ENCODE measurements around the gene MOB3B.

The MOB3B gene

GRCh38 chr9:27518006-27518405, 11.6 kb downstream of the MOB3B start:
- no peak for ATAC-seq
- no peak for TF ChIP-seq ZNF70 (CRISPR knock-in tag; IDR thresholded peaks at IDR 0.05)
- TF ChIP-seq POU6F1 (CRISPR knock-in tag; IDR thresholded peaks at IDR 0.05; ENCODE audit: borderline replicate concordance, low read depth): no peak
- no peak for TF ChIP-seq PPARA (CRISPR knock-in tag; IDR thresholded peaks at IDR 0.05; ENCODE audit: borderline replicate concordance)
- TF ChIP-seq ZFP3 (CRISPR knock-in tag; IDR thresholded peaks at IDR 0.05): no peak
- TF ChIP-seq ZFP30 (CRISPR knock-in tag; IDR thresholded peaks at IDR 0.05): no peak
- no peak for TF ChIP-seq PATZ1 (CRISPR knock-in tag; IDR thresholded peaks at IDR 0.05; ENCODE audit: borderline replicate concordance)
- TF ChIP-seq TSHZ2 (CRISPR knock-in tag; IDR thresholded peaks at IDR 0.05): no peak
- TF ChIP-seq ARNTL (CRISPR knock-in tag; IDR thresholded peaks at IDR 0.05; ENCODE audit: borderline replicate concordance, low read depth): no peak
- no peak for TF ChIP-seq CSRNP3 (CRISPR knock-in tag; IDR thresholded peaks at IDR 0.05)
- TF ChIP-seq CREB5 (CRISPR knock-in tag; IDR thresholded peaks at IDR 0.05; ENCODE audit: low read depth): no peak
- no peak for TF ChIP-seq GLIS3 (CRISPR knock-in tag; IDR thresholded peaks at IDR 0.05)
- no peak for TF ChIP-seq TOX (CRISPR knock-in tag; IDR thresholded peaks at IDR 0.05; ENCODE audit: borderline replicate concordance)
- no peak for TF ChIP-seq ZC3H10 (CRISPR knock-in tag; IDR thresholded peaks at IDR 0.05)
- TF ChIP-seq BACH2 (CRISPR knock-in tag; IDR thresholded peaks at IDR 0.05; ENCODE audit: borderline replicate concordance): no peak
- TF ChIP-seq TCF4 (CRISPR knock-in tag; IDR thresholded peaks at IDR 0.05; ENCODE audit: borderline replicate concordance): no peak
- TF ChIP-seq ZNF565 (CRISPR knock-in tag; conservative IDR thresholded peaks at IDR 0.05; ENCODE audit: low read depth): no peak
- TF ChIP-seq RARB (CRISPR knock-in tag; IDR thresholded peaks at IDR 0.05): no peak

- ATAC-seq: no peak
- TF ChIP-seq CSDC2 (CRISPR knock-in tag; IDR thresholded peaks at IDR 0.05) (no peak), ZFP3 (CRISPR knock-in tag; IDR thresholded peaks at IDR 0.05) (no peak), ZC3H10 (CRISPR knock-in tag; IDR thresholded peaks at IDR 0.05) (no peak), ZFP30 (CRISPR knock-in tag; IDR thresholded peaks at IDR 0.05) (no peak), OSR1 (CRISPR knock-in tag; IDR thresholded peaks at IDR 0.05) (no peak), CSRNP3 (CRISPR knock-in tag; IDR thresholded peaks at IDR 0.05) (no peak), POU6F1 (CRISPR knock-in tag; IDR thresholded peaks at IDR 0.05; ENCODE audit: borderline replicate concordance, low read depth) (no peak), GLIS3 (CRISPR knock-in tag; IDR thresholded peaks at IDR 0.05) (no peak), TOX (CRISPR knock-in tag; IDR thresholded peaks at IDR 0.05; ENCODE audit: borderline replicate concordance) (no peak), TSHZ2 (CRISPR knock-in tag; IDR thresholded peaks at IDR 0.05) (no peak), ZNF8 (CRISPR knock-in tag; IDR thresholded peaks at IDR 0.05) (no peak), BACH2 (CRISPR knock-in tag; IDR thresholded peaks at IDR 0.05; ENCODE audit: borderline replicate concordance) (no peak), CREB5 (CRISPR knock-in tag; IDR thresholded peaks at IDR 0.05; ENCODE audit: low read depth) (no peak), ISL1 (CRISPR knock-in tag; IDR thresholded peaks at IDR 0.05) (no peak)
Observed at GRCh38 chr9:27514551-27514950, 15.1 kb downstream of the MOB3B start.

Measured in SK-N-SH treated with all-trans-retinoic acid at 6 μM for 48 hours (cell line).